HEK293 (cell line): ENCODE results near the gene C1orf56.
A peak's percentile ranks its signal among the peaks of the same experiment; 100 is the strongest.

Experiments used
- CTCF ChIA-PET: fragments of 350-600 bp; formaldehyde crosslinking; extraction: SDS; loops from one replicate; lab custom pipeline; 2021; ENCODE audit warnings: antibody characterized with exemption; lab: Yijun Ruan, JAX
- POLR2A ChIA-PET: fragments of 300-600 bp; formaldehyde crosslinking; extraction: SDS; loops from one replicate; lab custom pipeline; 2020; ENCODE audit warnings: antibody characterized with exemption, inconsistent platforms; lab: Yijun Ruan, JAX
- H3K27ac ChIP-seq: fragments of 200-500 bp; sonication (Bioruptor generic); 2 replicates; pipeline ENCODE4 v1.5.1; 2014; ENCODE audit warnings: low read depth, low read length, control low read depth, inconsistent platforms; ENCODE audit errors: extremely low read depth
- H3K36me3 ChIP-seq, 2 experiments: fragments of 200-500 bp in 1 of 2; sonication (Bioruptor generic) in 1 of 2; 1 replicate in 1 of 2; 2 replicates in 1 of 2; pipeline ENCODE4 v1.5.1; 2014 to 2017; ENCODE audit warnings: inconsistent platforms in 2 of 2, low read length in 2 of 2; ENCODE audit not compliant: control insufficient read depth in 2 of 2, insufficient read depth in 1 of 2
- H3K4me1 ChIP-seq: fragments of 200-500 bp; sonication (Bioruptor generic); 2 replicates; pipeline ENCODE4 v1.5.1; 2014; ENCODE audit warnings: mild to moderate bottlenecking, low read length, inconsistent platforms; ENCODE audit not compliant: control insufficient read depth, insufficient read depth
- H3K4me3 ChIP-seq: 2 replicates; pipeline ENCODE4 v1.5.1; 2011; ENCODE audit warnings: low read depth, mild to moderate bottlenecking, control low read depth, low read length, moderate library complexity
- H3K9me3 ChIP-seq: fragments of 200-500 bp; sonication (Bioruptor generic); 2 replicates; pipeline ENCODE4 v1.5.1; 2014; ENCODE audit warnings: low read depth, low read length, inconsistent platforms; ENCODE audit not compliant: control insufficient read depth, insufficient read depth
- KLF1 ChIP-seq: fragments of 450-650 bp; formaldehyde crosslinking; IDR thresholded peaks from 2 replicates; pipeline ENCODE4 v1.5.1; 2016; ENCODE audit warnings: missing biosample characterization, missing genetic modification characterization
- PRDM10 ChIP-seq: fragments of 450-650 bp; formaldehyde crosslinking; IDR thresholded peaks from 2 replicates; pipeline ENCODE4 v1.5.1; 2016; ENCODE audit warnings: missing biosample characterization, missing genetic modification characterization
- SALL2 ChIP-seq: fragments of 450-650 bp; formaldehyde crosslinking; IDR thresholded peaks from 2 replicates; pipeline ENCODE4 v1.5.0; 2017; ENCODE audit warnings: missing biosample characterization, mild to moderate bottlenecking, missing genetic modification characterization, borderline replicate concordance
- ZBTB17 ChIP-seq: fragments of 450-650 bp; formaldehyde crosslinking; IDR thresholded peaks from 2 replicates; pipeline ENCODE4 v1.5.1; 2016; ENCODE audit warnings: missing biosample characterization, missing genetic modification characterization
- ZBTB44 ChIP-seq: fragments of 450-650 bp; IDR thresholded peaks from 2 replicates; pipeline ENCODE4 v1.5.1; 2018; ENCODE audit warnings: missing biosample characterization, mild to moderate bottlenecking, missing genetic modification characterization
- ZFP37 ChIP-seq: fragments of 450-650 bp; formaldehyde crosslinking; IDR thresholded peaks from 2 replicates; pipeline ENCODE4 v1.5.1; 2016; ENCODE audit warnings: missing biosample characterization, missing genetic modification characterization
- ZFP41 ChIP-seq: fragments of 450-650 bp; formaldehyde crosslinking; IDR thresholded peaks from 2 replicates; pipeline ENCODE4 v1.5.1; 2016; ENCODE audit warnings: missing biosample characterization, missing genetic modification characterization, borderline replicate concordance
- ZNF10 ChIP-seq: fragments of 450-650 bp; formaldehyde crosslinking; IDR thresholded peaks from 2 replicates; pipeline ENCODE4 v1.5.1; 2017; ENCODE audit warnings: missing biosample characterization, missing genetic modification characterization
- ZNF140 ChIP-seq: fragments of 450-650 bp; formaldehyde crosslinking; IDR thresholded peaks from 2 replicates; pipeline ENCODE4 v1.5.1; 2016; ENCODE audit warnings: missing biosample characterization, missing genetic modification characterization
- ZNF18 ChIP-seq: fragments of 450-650 bp; formaldehyde crosslinking; IDR thresholded peaks from 2 replicates; pipeline ENCODE4 v1.5.1; 2016; ENCODE audit warnings: missing biosample characterization, missing genetic modification characterization
- ZNF211 ChIP-seq: fragments of 450-650 bp; formaldehyde crosslinking; IDR thresholded peaks from 2 replicates; pipeline ENCODE4 v1.5.1; 2016; ENCODE audit warnings: low read depth, missing biosample characterization, missing genetic modification characterization
- ZNF23 ChIP-seq: fragments of 450-650 bp; formaldehyde crosslinking; IDR thresholded peaks from 2 replicates; pipeline ENCODE4 v1.5.1; 2016; ENCODE audit warnings: missing biosample characterization, missing genetic modification characterization, borderline replicate concordance
- ZNF266 ChIP-seq: fragments of 450-650 bp; formaldehyde crosslinking; IDR thresholded peaks from 2 replicates; pipeline ENCODE4 v1.5.1; 2016; ENCODE audit warnings: missing biosample characterization, missing genetic modification characterization, low read depth
- ZNF302 ChIP-seq: fragments of 450-650 bp; formaldehyde crosslinking; IDR thresholded peaks from 2 replicates; pipeline ENCODE4 v1.5.1; 2016; ENCODE audit warnings: missing biosample characterization, missing genetic modification characterization, low read depth
- ZNF335 ChIP-seq: fragments of 450-650 bp; formaldehyde crosslinking; conservative IDR thresholded peaks from 2 replicates; pipeline ENCODE4 v1.5.1; 2016; ENCODE audit warnings: missing biosample characterization, missing genetic modification characterization
- ZNF555 ChIP-seq: fragments of 450-650 bp; formaldehyde crosslinking; conservative IDR thresholded peaks from 2 replicates; pipeline ENCODE4 v1.5.1; 2017; ENCODE audit warnings: missing biosample characterization, mild to moderate bottlenecking, missing genetic modification characterization, inconsistent platforms
- ZNF558 ChIP-seq: fragments of 450-650 bp; formaldehyde crosslinking; IDR thresholded peaks from 2 replicates; pipeline ENCODE4 v1.5.1; 2016; ENCODE audit warnings: missing biosample characterization, missing genetic modification characterization
- ZNF571 ChIP-seq: fragments of 450-650 bp; formaldehyde crosslinking; IDR thresholded peaks from 2 replicates; pipeline ENCODE4 v1.5.0; 2017; ENCODE audit warnings: missing biosample characterization, missing genetic modification characterization
- ZNF623 ChIP-seq: fragments of 450-650 bp; formaldehyde crosslinking; IDR thresholded peaks from 2 replicates; pipeline ENCODE4 v1.5.1; 2016; ENCODE audit warnings: missing biosample characterization, missing genetic modification characterization
- ZNF660 ChIP-seq: fragments of 450-650 bp; IDR thresholded peaks from 2 replicates; pipeline ENCODE4 v1.5.1; 2018; ENCODE audit warnings: missing biosample characterization, mild to moderate bottlenecking, missing genetic modification characterization
- ZNF768 ChIP-seq: fragments of 450-650 bp; formaldehyde crosslinking; IDR thresholded peaks from 2 replicates; pipeline ENCODE4 v1.5.1; 2018; ENCODE audit warnings: missing biosample characterization, mild to moderate bottlenecking, missing genetic modification characterization
- ZNF777 ChIP-seq: fragments of 450-650 bp; formaldehyde crosslinking; IDR thresholded peaks from 2 replicates; pipeline ENCODE4 v1.5.1; 2017; ENCODE audit warnings: missing biosample characterization, missing genetic modification characterization, borderline replicate concordance

C1orf56 gene

GRCh38 chr1:151002051-151002450 lies 45.5 kb upstream of the C1orf56 start:
- ChIA-PET POLR2A (interaction anchor here (0.7 to 1.6 kb wide), 5 partner anchors 14 to 638 kb away, joined by 3 to 6 read pairs (median 4); partner anchors contain the start of gene RPRD2), CTCF (interaction anchor here (0.5 to 3.9 kb wide), 4 partner anchors 21 to 213 kb away, joined by 3 to 31 read pairs (median 4); partner anchors contain the start of gene ANXA9)
- Histone ChIP-seq H3K9me3 (no peaks in the 10 kb centered on the region), H3K4me3 (no peak overlapping the region), H3K27ac (no peak overlapping the region), H3K4me1 (no peaks in the 10 kb centered on the region), H3K36me3 (peaks cover 0 to 55% of the 10 kb centered on the region in 2 experiments; a peak in 1 of 3 replicates)
- TF ChIP-seq ZNF623 (tag by site-specific recombination), result no peak
- 0 out of 2 replicates have a peak, but pooled peaks have one; percentile 34 for TF ChIP-seq PRDM10 (tag by site-specific recombination)

- POLR2A ChIA-PET, result interaction anchor here (1.6 kb wide), 1 partner anchor 639 kb away, joined by 4 read pairs; the partner anchor contains the start of gene RPRD2
Measured at GRCh38 chr1:151002611-151003010, 44.9 kb upstream of the C1orf56 start.

GRCh38 chr1:151003180-151003579 lies 44.4 kb upstream of the C1orf56 start:
- CTCF ChIA-PET, result interaction anchor here (0.5 to 3.9 kb wide), 4 partner anchors 22 to 980 kb away, joined by 3 to 31 read pairs (median 4); partner anchors contain the start of gene ANXA9
- Histone ChIP-seq H3K4me1 (0 out of 2 replicates have a peak, but pooled peaks cover 3% of the 10 kb centered on the region), H3K9me3 (no peaks in the 10 kb centered on the region), H3K27ac (no peak overlapping the region), H3K4me3 (no peak overlapping the region), H3K36me3 (peaks cover 0 to 43% of the 10 kb centered on the region in 2 experiments; a peak in 1 of 3 replicates)
- TF ChIP-seq SALL2 (tag by site-specific recombination), result no peak
- no peak for TF ChIP-seq ZNF211 (tag by site-specific recombination)
- no peak for TF ChIP-seq ZNF558 (tag by site-specific recombination)
- TF ChIP-seq ZNF140 (tag by site-specific recombination), result no peak
- no peak for TF ChIP-seq ZNF10 (tag by site-specific recombination)
- no peak for TF ChIP-seq ZFP41 (tag by site-specific recombination)
- no peak for TF ChIP-seq ZBTB44 (tag by site-specific recombination)
- TF ChIP-seq ZNF302, result no peak
- TF ChIP-seq ZNF555, result no peak
- no peak for TF ChIP-seq ZFP37
- TF ChIP-seq ZBTB17 (tag by site-specific recombination), result no peak
- POLR2A ChIA-PET, result no interaction called here

More at GRCh38 chr1:151002611-151003010, 44.9 kb upstream of the C1orf56 start:
- H3K27ac ChIP-seq, result no peak overlapping the region
- H3K36me3 ChIP-seq, result peaks cover 0 to 49% of the 10 kb centered on the region in 2 experiments; a peak in 1 of 3 replicates
- 0 out of 2 replicates have a peak, but pooled peaks cover under 1% of the 10 kb centered on the region for H3K4me1 ChIP-seq
- no peaks in the 10 kb centered on the region for H3K9me3 ChIP-seq
- TF ChIP-seq ZFP41 (tag by site-specific recombination) (no peak), ZNF660 (tag by site-specific recombination) (no peak), ZNF18 (no peak), KLF1 (no peak), ZNF571 (tag by site-specific recombination) (no peak), ZNF768 (tag by site-specific recombination) (no peak), ZNF777 (tag by site-specific recombination) (no peak), ZNF23 (no peak), ZNF266 (tag by site-specific recombination) (no peak), ZNF211 (tag by site-specific recombination) (no peak), ZNF335 (no peak)
- TF ChIP-seq, all 188 proteins: peak for 0
- CTCF ChIA-PET, result interaction anchor here (0.5 to 3.9 kb wide), 6 partner anchors 22 to 981 kb away, joined by 3 to 31 read pairs (median 3); partner anchors contain the start of gene ANXA9
- H3K4me3 ChIP-seq, result no peak overlapping the region
